ENCODE data around the gene MTUS2. TPM values are rescaled to one million over a fixed set of nuclear protein-coding genes. Genes with fewer than 3 reads are reported as not detected.

Gene MTUS2
- total and polyA plus RNA-seq, 2 experiments from 2014 or later, result 0.27 to 0.38 TPM

DNA sequence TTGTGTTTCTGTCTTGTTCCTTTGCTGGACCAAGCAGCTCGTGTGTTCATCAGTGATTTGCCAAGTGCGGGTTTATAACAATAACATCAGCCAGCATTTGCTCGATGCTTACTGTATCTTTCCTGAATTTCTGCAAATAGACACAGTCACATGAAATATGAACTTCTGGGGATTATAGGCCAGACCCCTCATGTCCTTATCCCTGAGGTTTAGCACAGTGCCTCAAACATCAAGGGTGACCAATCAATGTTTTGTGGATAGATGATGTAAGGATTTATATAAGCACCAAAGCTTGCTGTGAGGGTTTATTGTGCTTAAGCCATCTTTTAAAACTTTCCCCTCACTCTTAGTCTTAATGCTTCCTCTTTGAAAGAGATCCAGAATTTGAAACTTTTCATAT is 451.5 kb downstream of the MTUS2 start (continued):
- no peak for TF ChIP-seq ZNF462 (CRISPR knock-in tag; IDR thresholded peaks at IDR 0.05)
- no peak for TF ChIP-seq STAT1 (IDR thresholded peaks at IDR 0.05; ENCODE audit: unreplicated experiment)
- TF ChIP-seq, protein P1, sequence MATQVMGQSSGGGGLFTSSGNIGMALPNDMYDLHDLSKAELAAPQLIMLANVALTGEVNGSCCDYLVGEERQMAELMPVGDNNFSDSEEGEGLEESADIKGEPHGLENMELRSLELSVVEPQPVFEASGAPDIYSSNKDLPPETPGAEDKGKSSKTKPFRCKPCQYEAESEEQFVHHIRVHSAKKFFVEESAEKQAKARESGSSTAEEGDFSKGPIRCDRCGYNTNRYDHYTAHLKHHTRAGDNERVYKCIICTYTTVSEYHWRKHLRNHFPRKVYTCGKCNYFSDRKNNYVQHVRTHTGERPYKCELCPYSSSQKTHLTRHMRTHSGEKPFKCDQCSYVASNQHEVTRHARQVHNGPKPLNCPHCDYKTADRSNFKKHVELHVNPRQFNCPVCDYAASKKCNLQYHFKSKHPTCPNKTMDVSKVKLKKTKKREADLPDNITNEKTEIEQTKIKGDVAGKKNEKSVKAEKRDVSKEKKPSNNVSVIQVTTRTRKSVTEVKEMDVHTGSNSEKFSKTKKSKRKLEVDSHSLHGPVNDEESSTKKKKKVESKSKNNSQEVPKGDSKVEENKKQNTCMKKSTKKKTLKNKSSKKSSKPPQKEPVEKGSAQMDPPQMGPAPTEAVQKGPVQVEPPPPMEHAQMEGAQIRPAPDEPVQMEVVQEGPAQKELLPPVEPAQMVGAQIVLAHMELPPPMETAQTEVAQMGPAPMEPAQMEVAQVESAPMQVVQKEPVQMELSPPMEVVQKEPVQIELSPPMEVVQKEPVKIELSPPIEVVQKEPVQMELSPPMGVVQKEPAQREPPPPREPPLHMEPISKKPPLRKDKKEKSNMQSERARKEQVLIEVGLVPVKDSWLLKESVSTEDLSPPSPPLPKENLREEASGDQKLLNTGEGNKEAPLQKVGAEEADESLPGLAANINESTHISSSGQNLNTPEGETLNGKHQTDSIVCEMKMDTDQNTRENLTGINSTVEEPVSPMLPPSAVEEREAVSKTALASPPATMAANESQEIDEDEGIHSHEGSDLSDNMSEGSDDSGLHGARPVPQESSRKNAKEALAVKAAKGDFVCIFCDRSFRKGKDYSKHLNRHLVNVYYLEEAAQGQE (IDR thresholded peaks at IDR 0.05; ENCODE audit: unreplicated experiment), result no peak
- no peak for TF ChIP-seq ZNF114 (CRISPR knock-in tag; IDR thresholded peaks at IDR 0.05)
